ENCODE data around the gene ZNF816.
"Not testable (repeated sequence)": the region's sequence is repeated elsewhere in the genome, so short reads cannot be mapped to it uniquely, and the experiment has no call there.

The ZNF816 gene

GRCh38 chr19:52991484-52991883 is 28.8 kb upstream of the ZNF816 start:
- no peak overlapping the region for H3K4me3 ChIP-seq (ENCODE audit: low read depth, low read length)
- no peak for TF ChIP-seq CTCF (IDR thresholded peaks at IDR 0.05; ENCODE audit: low read depth, low read length, missing control alignments)
- DNase-seq (ENCODE audit: low read depth), result no peak

- no peak for TF ChIP-seq CTCF (IDR thresholded peaks at IDR 0.05; ENCODE audit: low read depth, low read length, missing control alignments)
- no peak overlapping the region for H3K4me3 ChIP-seq (ENCODE audit: low read depth, low read length)
- DNase-seq (ENCODE audit: low read depth), result no peak
Observed at GRCh38 chr19:52990759-52991418, 28.2 kb upstream of the ZNF816 start.

GRCh38 chr19:52988506-52988905 is 25.8 kb upstream of the ZNF816 start:
- DNase-seq (ENCODE audit: low read depth), result no peak
- H3K4me3 ChIP-seq (ENCODE audit: low read depth, low read length), result no peak overlapping the region
- no peak for TF ChIP-seq CTCF (IDR thresholded peaks at IDR 0.05; ENCODE audit: low read depth, low read length, missing control alignments)

- H3K4me3 ChIP-seq (ENCODE audit: low read depth, low read length), result no peak overlapping the region
- TF ChIP-seq CTCF (IDR thresholded peaks at IDR 0.05; ENCODE audit: low read depth, low read length, missing control alignments), result no peak
- DNase-seq (ENCODE audit: low read depth), result no peak
Observed at GRCh38 chr19:52987221-52987620, 24.5 kb upstream of the ZNF816 start.

- not testable (repeated sequence) for H3K4me3 ChIP-seq (ENCODE audit: low read depth, low read length)
Observed at GRCh38 chr19:52983167-52983566, 20.5 kb upstream of the ZNF816 start.

GRCh38 chr19:52981329-52981728 is 18.6 kb upstream of the ZNF816 start:
- DNase-seq (ENCODE audit: low read depth), result no peak
- no peak overlapping the region for H3K4me3 ChIP-seq (ENCODE audit: low read depth, low read length)
- no peak for TF ChIP-seq CTCF (IDR thresholded peaks at IDR 0.05; ENCODE audit: low read depth, low read length, missing control alignments)

More at GRCh38 chr19:52983167-52983566, 20.5 kb upstream of the ZNF816 start:
- not testable (repeated sequence) for DNase-seq (ENCODE audit: low read depth)

GRCh38 chr19:52967772-52968171 is 5.1 kb upstream of the ZNF816 start:
- no peak for DNase-seq (ENCODE audit: low read depth)
- no peak overlapping the region for H3K4me3 ChIP-seq (ENCODE audit: low read depth, low read length)
- TF ChIP-seq CTCF (IDR thresholded peaks at IDR 0.05; ENCODE audit: low read depth, low read length, missing control alignments), result no peak
